Measurements from ENCODE around the gene B3GLCT. TPM values are rescaled to one million over a fixed set of nuclear protein-coding genes. Genes with fewer than 3 reads are reported as not detected.

B3GLCT gene
- total RNA-seq, 4 donors from 2014 or later, result 1.6 to 5.7 (median 3.9) TPM

DNA sequence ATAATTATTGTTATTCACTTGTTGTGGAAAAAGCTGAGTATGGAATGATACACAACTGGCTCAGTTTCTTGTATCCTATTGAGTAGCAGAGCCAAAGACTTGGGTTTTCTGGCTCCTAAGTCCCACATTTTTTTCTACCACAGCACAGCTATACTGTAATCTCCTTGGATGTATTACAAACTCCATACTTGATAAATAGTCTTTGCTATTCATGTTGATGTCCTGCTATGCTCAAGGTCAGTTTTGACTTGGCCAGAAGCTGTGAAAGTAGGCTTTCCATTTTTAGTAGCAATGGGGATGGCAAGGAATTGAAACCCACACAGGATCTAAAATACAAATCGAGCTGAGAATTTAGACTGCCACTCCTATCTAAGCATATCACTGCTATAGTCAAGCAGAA is 79.1 kb downstream of the B3GLCT start:
- Histone ChIP-seq H3K27me3 (no peaks in the 10 kb centered on the region), H3K4me3 (no peak overlapping the region), H3K36me3 (peaks cover 0 to 13% (median 0%) of the 10 kb centered on the region in 4 donors), H3K27ac (no peak overlapping the region), H3K4me1 (no peaks in the 10 kb centered on the region), H3K9me3 (no peaks in the 10 kb centered on the region)
- WGBS, 2 donors (ENCODE audit: low coverage in 1 of 2), result 75 to 79% methylated on average over 1 of the region's 1 CpG
- intact Hi-C loops (cut with DNase I; ENCODE audit: low total_unique reads), result no loop called here
- DNase-seq, result no peak
- in situ Hi-C loops (cut with MboI; ENCODE audit: low pct_ligation_motif_present in 1 of 4, low pct_unique_long_range_greater_than_20kb in 1 of 4, low sequenced_read_pairs in 3 of 4), result no loop called here
- no peak for TF ChIP-seq EP300 (IDR thresholded peaks at IDR 0.05; ENCODE audit: low read depth)
- no peak for TF ChIP-seq POLR2AphosphoS5 (IDR thresholded peaks at IDR 0.05)
- no peak for TF ChIP-seq POLR2A (IDR thresholded peaks at IDR 0.05)
- TF ChIP-seq, protein P1, sequence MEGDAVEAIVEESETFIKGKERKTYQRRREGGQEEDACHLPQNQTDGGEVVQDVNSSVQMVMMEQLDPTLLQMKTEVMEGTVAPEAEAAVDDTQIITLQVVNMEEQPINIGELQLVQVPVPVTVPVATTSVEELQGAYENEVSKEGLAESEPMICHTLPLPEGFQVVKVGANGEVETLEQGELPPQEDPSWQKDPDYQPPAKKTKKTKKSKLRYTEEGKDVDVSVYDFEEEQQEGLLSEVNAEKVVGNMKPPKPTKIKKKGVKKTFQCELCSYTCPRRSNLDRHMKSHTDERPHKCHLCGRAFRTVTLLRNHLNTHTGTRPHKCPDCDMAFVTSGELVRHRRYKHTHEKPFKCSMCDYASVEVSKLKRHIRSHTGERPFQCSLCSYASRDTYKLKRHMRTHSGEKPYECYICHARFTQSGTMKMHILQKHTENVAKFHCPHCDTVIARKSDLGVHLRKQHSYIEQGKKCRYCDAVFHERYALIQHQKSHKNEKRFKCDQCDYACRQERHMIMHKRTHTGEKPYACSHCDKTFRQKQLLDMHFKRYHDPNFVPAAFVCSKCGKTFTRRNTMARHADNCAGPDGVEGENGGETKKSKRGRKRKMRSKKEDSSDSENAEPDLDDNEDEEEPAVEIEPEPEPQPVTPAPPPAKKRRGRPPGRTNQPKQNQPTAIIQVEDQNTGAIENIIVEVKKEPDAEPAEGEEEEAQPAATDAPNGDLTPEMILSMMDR (IDR thresholded peaks at IDR 0.05), result no peak

DNA sequence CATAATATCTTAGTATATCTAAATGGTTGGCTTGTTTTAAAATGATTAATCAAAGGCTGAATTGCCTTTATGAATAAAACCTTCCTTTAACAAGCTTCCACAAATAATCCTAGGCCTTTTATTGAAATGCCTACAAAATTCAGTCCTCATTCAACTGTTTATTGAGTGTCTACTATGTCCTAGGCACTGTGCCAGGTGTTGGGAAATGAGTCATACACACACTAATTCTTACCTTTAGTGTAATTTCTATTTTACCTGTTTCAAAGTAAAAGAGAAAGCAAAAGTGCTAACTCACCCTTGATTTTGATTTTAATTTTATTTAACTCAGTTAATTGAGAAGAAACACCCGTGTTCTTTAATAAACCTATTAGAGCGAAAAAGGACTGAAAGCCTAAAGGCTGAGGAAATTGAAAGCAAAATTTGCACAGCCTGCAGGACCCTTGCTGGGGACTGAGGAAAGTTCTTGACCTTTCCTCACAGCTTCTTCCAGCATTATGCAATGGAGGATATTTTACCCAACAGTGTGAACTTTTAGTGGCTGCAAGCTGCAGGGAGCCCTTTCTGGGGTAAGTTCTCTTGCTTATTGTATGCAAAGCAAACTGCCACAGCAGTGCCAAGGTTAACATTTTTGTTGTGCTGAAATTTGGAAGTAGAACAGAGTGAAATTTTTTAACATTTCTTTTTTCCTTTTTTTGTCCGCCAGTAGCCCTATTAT is 83.1 kb downstream of the B3GLCT start:
- in situ Hi-C loops (cut with MboI; ENCODE audit: low pct_ligation_motif_present in 1 of 4, low pct_unique_long_range_greater_than_20kb in 1 of 4, low sequenced_read_pairs in 3 of 4), result no loop called here
- no peak overlapping the region for H3K27ac ChIP-seq
- no peak for TF ChIP-seq EP300 (IDR thresholded peaks at IDR 0.05; ENCODE audit: low read depth)
- TF ChIP-seq POLR2A (IDR thresholded peaks at IDR 0.05), result no peak
- TF ChIP-seq, protein P1 (IDR thresholded peaks at IDR 0.05), result no peak
- TF ChIP-seq POLR2AphosphoS5 (IDR thresholded peaks at IDR 0.05), result no peak
- peaks cover 0 to 5% (median 0%) of the 10 kb centered on the region in 4 donors for H3K36me3 ChIP-seq
- no peak overlapping the region for H3K4me3 ChIP-seq
- no peak for DNase-seq
- H3K27me3 ChIP-seq, result no peaks in the 10 kb centered on the region
- no peaks in the 10 kb centered on the region for H3K4me1 ChIP-seq
- H3K9me3 ChIP-seq, result peaks cover 0 to 2% of the 10 kb centered on the region in 2 donors
- intact Hi-C loops (cut with DNase I; ENCODE audit: low total_unique reads), result no loop called here
- WGBS, 2 donors (ENCODE audit: low coverage in 1 of 2), result 86 to 94% methylated on average over 3 of the region's 3 CpGs

DNA sequence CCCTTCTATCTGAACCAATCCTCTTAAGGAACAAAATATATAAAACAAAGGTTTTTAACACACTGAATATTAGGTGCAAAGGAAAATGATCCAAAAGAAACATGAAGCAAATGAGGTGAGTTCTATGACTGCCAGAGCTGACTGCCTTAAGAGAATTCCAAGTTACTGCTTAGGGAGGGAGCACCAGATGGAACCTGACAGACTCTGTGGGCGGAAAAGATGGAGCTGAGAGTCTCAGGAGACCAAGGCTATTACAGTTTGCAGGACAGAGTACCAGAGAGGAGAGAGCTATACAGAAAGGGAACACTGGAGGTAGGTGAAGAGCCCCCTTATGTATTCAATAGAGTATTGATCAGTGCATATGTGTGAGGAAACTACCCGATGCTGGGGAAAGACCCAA is 87.2 kb downstream of the B3GLCT start:
- WGBS, 2 donors (ENCODE audit: low coverage in 1 of 2), result 88 to 100% methylated on average over 1 to 2 of the region's 2 CpGs
- in situ Hi-C loops (cut with MboI; ENCODE audit: low pct_ligation_motif_present in 1 of 4, low pct_unique_long_range_greater_than_20kb in 1 of 4, low sequenced_read_pairs in 3 of 4) (no loop called here), intact Hi-C loops (cut with DNase I; ENCODE audit: low total_unique reads) (no loop called here)
- no peak overlapping the region for H3K27ac ChIP-seq
- H3K27me3 ChIP-seq, result no peaks in the 10 kb centered on the region
- peaks cover 10 to 14% of the 10 kb centered on the region in 2 donors for H3K9me3 ChIP-seq
- peaks cover 0 to 17% (median 0%) of the 10 kb centered on the region in 4 donors for H3K36me3 ChIP-seq
- no peak overlapping the region for H3K4me3 ChIP-seq
- no peak for DNase-seq
- TF ChIP-seq, protein P1 (IDR thresholded peaks at IDR 0.05), result no peak
- no peak for TF ChIP-seq EP300 (IDR thresholded peaks at IDR 0.05; ENCODE audit: low read depth)
- H3K4me1 ChIP-seq, result no peaks in the 10 kb centered on the region

DNA sequence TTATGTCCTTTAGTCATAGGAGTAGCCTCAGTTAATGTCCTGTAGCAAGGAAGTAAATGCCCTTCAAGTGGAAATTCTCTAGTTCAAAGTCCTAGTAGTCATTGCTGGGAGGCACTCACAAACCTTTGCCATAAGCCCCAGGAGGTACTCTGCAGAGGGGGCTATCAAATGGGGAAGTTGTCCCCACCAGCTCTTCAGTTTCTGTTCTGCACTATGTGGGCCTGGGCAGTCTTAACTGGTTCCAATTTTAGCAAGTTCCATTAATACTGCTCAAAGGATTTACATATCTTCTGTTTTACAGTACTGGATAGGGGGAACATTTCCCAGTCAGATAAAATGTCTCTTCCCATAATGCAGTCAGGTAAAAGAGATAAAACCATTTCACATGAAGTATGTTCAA is 101.3 kb downstream of the B3GLCT start:
- Histone ChIP-seq H3K9me3 (no peaks in the 10 kb centered on the region), H3K4me1 (no peaks in the 10 kb centered on the region), H3K27ac (no peak overlapping the region), H3K27me3 (no peaks in the 10 kb centered on the region), H3K36me3 (no peaks in the 10 kb centered on the region), H3K4me3 (no peak overlapping the region)
- in situ Hi-C loops (cut with MboI; ENCODE audit: low pct_ligation_motif_present in 1 of 4, low pct_unique_long_range_greater_than_20kb in 1 of 4, low sequenced_read_pairs in 3 of 4) (no loop called here), intact Hi-C loops (cut with DNase I; ENCODE audit: low total_unique reads) (no loop called here)
- TF ChIP-seq POLR2AphosphoS5 (IDR thresholded peaks at IDR 0.05), result no peak
- TF ChIP-seq POLR2A (IDR thresholded peaks at IDR 0.05), result no peak
- TF ChIP-seq, protein P1 (IDR thresholded peaks at IDR 0.05), result no peak
- no peak for TF ChIP-seq EP300 (IDR thresholded peaks at IDR 0.05; ENCODE audit: low read depth)
- no peak for DNase-seq
